ENCODE data around the gene MCC.

MCC gene

DNA sequence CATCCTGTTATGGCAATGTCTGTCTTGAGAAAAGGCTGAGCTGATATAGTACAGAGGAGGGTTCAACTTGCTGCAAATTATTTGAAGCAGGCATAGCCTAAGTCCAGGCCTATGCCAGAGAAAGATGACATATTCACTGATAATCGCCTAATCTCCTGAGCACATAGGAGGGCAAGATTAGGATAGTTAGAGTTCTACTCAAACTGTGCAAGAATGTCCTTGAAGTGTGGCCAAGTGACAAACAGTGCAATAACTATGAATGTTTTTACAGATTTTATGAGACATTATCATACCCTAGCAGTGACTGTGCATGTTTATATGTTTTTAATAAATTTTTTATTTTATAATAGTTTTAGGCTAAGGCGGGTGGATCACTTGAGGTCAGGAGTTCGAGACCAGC lies 149.6 kb downstream of the MCC start:
- Histone ChIP-seq H3K27ac (replicated peaks) (no peak overlapping the region), H3K4me3 (replicated peaks; ENCODE audit: insufficient read depth, low read length) (no peak overlapping the region), H3K27me3 (ENCODE audit: insufficient read depth, poor library complexity, severe bottlenecking) (no peaks in the 10 kb centered on the region)
- no peak for DNase-seq (ENCODE audit: low read depth in 1 of 2, low spot score in 1 of 2)
- TF ChIP-seq GABPA (IDR thresholded peaks at IDR 0.05; ENCODE audit: low read depth) (no peak), SPI1 (IDR thresholded peaks at IDR 0.05; ENCODE audit: borderline replicate concordance, low read depth) (no peak), POLR2AphosphoS5 (IDR thresholded peaks at IDR 0.05; ENCODE audit: low read depth) (no peak)
- TF ChIP-seq, protein P1, sequence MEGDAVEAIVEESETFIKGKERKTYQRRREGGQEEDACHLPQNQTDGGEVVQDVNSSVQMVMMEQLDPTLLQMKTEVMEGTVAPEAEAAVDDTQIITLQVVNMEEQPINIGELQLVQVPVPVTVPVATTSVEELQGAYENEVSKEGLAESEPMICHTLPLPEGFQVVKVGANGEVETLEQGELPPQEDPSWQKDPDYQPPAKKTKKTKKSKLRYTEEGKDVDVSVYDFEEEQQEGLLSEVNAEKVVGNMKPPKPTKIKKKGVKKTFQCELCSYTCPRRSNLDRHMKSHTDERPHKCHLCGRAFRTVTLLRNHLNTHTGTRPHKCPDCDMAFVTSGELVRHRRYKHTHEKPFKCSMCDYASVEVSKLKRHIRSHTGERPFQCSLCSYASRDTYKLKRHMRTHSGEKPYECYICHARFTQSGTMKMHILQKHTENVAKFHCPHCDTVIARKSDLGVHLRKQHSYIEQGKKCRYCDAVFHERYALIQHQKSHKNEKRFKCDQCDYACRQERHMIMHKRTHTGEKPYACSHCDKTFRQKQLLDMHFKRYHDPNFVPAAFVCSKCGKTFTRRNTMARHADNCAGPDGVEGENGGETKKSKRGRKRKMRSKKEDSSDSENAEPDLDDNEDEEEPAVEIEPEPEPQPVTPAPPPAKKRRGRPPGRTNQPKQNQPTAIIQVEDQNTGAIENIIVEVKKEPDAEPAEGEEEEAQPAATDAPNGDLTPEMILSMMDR (IDR thresholded peaks at IDR 0.05; ENCODE audit: insufficient read depth, low read length): no peak
- TF ChIP-seq, protein P2, sequence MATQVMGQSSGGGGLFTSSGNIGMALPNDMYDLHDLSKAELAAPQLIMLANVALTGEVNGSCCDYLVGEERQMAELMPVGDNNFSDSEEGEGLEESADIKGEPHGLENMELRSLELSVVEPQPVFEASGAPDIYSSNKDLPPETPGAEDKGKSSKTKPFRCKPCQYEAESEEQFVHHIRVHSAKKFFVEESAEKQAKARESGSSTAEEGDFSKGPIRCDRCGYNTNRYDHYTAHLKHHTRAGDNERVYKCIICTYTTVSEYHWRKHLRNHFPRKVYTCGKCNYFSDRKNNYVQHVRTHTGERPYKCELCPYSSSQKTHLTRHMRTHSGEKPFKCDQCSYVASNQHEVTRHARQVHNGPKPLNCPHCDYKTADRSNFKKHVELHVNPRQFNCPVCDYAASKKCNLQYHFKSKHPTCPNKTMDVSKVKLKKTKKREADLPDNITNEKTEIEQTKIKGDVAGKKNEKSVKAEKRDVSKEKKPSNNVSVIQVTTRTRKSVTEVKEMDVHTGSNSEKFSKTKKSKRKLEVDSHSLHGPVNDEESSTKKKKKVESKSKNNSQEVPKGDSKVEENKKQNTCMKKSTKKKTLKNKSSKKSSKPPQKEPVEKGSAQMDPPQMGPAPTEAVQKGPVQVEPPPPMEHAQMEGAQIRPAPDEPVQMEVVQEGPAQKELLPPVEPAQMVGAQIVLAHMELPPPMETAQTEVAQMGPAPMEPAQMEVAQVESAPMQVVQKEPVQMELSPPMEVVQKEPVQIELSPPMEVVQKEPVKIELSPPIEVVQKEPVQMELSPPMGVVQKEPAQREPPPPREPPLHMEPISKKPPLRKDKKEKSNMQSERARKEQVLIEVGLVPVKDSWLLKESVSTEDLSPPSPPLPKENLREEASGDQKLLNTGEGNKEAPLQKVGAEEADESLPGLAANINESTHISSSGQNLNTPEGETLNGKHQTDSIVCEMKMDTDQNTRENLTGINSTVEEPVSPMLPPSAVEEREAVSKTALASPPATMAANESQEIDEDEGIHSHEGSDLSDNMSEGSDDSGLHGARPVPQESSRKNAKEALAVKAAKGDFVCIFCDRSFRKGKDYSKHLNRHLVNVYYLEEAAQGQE (IDR thresholded peaks at IDR 0.05; ENCODE audit: insufficient replicate concordance, low read depth): no peak

DNA sequence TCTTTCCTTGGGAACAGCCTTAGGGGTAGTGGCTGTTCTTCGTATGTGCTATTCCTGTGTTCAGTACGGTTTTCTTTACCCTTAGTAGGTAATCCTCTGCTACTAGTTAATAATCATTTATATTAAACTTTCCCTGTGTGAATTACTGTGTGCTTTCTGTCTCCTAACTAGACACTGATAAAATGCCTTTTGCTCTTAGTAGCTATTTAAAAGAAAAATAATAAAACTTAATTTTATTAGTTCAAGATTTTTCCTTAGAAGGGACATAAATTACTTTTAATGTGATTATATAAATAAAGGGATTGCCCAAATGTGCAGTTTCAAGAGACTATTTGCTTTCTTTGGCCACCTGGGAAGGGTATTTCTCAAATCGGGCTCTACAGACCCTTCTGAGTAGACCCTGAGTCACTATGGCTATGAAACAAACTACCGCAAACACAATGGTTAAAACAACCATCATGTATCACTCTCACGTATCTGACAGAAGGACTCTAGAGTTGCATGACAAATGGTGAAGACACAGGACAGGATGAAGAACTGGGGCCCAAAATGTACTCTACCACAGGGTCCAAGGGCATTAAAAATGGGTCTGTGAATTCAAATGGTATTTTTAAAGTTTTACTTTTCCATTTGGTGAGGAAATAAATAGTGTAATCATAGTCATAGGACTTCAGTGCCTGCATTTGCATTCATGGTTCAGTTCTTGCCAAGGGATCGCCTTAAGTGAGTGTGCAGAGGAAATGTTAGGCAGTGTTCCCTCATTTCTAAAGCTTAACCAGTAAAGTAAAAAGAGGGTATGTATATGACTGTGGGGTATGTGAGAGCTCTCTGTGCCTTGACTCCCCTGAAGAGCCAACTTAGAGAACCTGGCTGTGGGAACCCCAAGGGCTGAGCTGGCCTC lies 150.5 kb downstream of the MCC start:
- Histone ChIP-seq H3K27ac (replicated peaks) (no peak overlapping the region), H3K4me3 (replicated peaks; ENCODE audit: insufficient read depth, low read length) (no peak overlapping the region), H3K27me3 (ENCODE audit: insufficient read depth, poor library complexity, severe bottlenecking) (no peaks in the 10 kb centered on the region)
- TF ChIP-seq, protein P2 (IDR thresholded peaks at IDR 0.05; ENCODE audit: insufficient replicate concordance, low read depth): no peak
- TF ChIP-seq, protein P1 (IDR thresholded peaks at IDR 0.05; ENCODE audit: insufficient read depth, low read length): no peak
- no peak for TF ChIP-seq SPI1 (IDR thresholded peaks at IDR 0.05; ENCODE audit: borderline replicate concordance, low read depth)
- DNase-seq (ENCODE audit: low read depth in 1 of 2, low spot score in 1 of 2): no peak

GRCh38 chr5:113336975-113337374 lies 151.3 kb downstream of the MCC start:
- Histone ChIP-seq H3K27me3 (ENCODE audit: insufficient read depth, poor library complexity, severe bottlenecking) (no peaks in the 10 kb centered on the region), H3K27ac (replicated peaks) (no peak overlapping the region), H3K4me3 (replicated peaks; ENCODE audit: insufficient read depth, low read length) (no peak overlapping the region)
- DNase-seq (ENCODE audit: low read depth in 1 of 2, low spot score in 1 of 2): peak in 1 of 2 experiments; percentile 14
- no peak for TF ChIP-seq SPI1 (IDR thresholded peaks at IDR 0.05; ENCODE audit: borderline replicate concordance, low read depth)
- TF ChIP-seq GABPA (IDR thresholded peaks at IDR 0.05; ENCODE audit: low read depth): no peak
- TF ChIP-seq POLR2AphosphoS5 (IDR thresholded peaks at IDR 0.05; ENCODE audit: low read depth): no peak
- TF ChIP-seq, protein P2 (IDR thresholded peaks at IDR 0.05; ENCODE audit: insufficient replicate concordance, low read depth): no peak
- TF ChIP-seq, protein P1 (IDR thresholded peaks at IDR 0.05; ENCODE audit: insufficient read depth, low read length): no peak
